Measurements from ENCODE around the gene DLG5.
A peak's percentile ranks its signal among the peaks of the same experiment; 100 is the strongest.

The DLG5 gene

DNA sequence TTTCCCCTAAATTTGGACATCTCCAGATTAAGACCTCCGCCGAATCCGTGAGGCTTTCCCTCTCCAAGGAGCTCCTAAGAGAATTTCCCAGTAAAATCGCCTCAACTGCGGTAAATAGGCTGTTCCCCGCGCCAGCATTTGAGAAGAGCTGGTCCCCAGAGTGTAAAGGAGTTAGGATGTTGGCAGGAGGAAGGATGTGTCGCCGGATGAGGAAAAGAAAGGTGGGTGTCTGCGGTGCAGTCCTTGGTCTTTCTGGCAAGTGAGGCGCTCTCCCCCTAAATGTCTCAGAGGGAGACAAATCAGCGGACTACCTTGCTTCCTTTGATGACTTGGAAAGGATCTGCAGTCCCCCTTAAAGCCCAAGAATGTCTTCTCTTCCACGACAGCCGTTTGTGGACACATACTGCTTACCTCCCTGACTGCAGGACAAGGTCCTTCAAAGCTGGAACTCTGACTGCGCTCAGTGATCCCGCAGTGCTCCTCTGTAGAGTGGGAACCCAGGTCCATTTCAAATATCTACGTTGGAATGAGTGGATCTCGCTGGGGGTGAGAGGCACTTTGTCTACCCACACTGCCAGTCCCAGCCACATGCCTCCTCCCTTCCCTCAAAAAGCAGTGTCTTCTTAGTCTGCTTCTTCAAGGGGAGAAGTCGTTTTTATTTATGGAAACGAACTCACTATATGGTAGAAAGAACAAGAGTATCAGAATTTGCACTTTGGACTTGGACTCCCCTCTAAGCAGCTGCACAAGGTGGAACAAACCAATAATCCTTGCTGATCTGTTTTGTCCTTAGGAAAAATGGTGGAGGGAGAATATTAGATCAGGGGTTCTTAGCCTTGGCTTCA lies 1.1 kb upstream of the DLG5 start:
- Histone ChIP-seq H3K36me3 (ENCODE audit: control insufficient read depth, insufficient read depth, low read length) (no peaks in the 10 kb centered on the region), H3K9me3 (ENCODE audit: control insufficient read depth, low read length) (no peaks in the 10 kb centered on the region), H3K27me3 (replicated peaks; ENCODE audit: control insufficient read depth, insufficient read depth, low read length, poor library complexity, severe bottlenecking) (peaks cover 4% of the 10 kb centered on the region), H3K27ac (ENCODE audit: insufficient read depth, low read length, poor library complexity, severe bottlenecking) (no peak overlapping the region), H3K4me1 (ENCODE audit: control insufficient read depth, insufficient read depth, low read length, poor library complexity, severe bottlenecking) (no peaks in the 10 kb centered on the region), H3K4me3 (ENCODE audit: insufficient read depth, low read depth, low read length, poor library complexity, severe bottlenecking) (no peak overlapping the region)
- DNase-seq = no peak

DNA sequence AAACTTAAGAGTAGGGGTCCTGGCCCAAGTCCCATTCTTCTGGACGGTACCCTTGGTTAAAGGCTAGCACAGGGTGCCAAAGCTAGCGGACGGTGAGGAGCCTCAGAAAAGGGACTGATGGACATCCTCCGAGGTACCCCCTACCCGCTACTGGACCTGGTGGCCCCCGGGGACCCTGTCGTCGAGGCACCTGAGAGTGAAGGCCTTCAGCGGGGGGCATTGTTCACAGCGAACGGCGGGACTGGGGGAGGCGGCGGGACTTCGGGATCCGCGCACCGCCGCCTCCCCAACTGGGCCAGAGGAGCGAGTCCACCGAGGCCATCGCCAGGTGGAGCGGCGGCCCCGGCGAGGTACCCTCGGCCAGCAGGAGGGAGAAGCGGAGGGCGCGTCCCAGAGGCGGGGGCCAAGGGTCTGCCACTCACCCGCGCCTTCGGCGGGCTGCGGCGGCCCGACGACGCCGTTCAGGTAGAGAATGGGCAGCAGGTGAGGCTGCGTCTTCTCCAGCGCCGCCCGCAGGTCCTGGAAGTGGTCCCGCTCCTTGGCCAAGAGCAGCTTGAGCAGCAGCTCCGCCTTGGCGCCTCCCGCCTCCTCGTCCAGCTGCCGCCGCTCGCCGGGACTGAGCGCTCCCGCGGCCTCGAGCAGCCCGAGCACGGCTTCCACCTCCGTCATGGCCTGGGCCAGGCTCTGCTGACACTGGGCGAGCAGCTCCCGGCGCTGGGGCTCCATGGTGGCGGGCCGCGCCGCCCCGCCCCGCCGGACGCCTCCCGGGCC lies 575 bp downstream of the DLG5 start:
- Histone ChIP-seq H3K4me1 (ENCODE audit: control insufficient read depth, insufficient read depth, low read length, poor library complexity, severe bottlenecking) (no peaks in the 10 kb centered on the region), H3K4me3 (ENCODE audit: insufficient read depth, low read depth, low read length, poor library complexity, severe bottlenecking) (peak overlapping the region; percentile 45), H3K27me3 (replicated peaks; ENCODE audit: control insufficient read depth, insufficient read depth, low read length, poor library complexity, severe bottlenecking) (peaks cover 4% of the 10 kb centered on the region), H3K36me3 (ENCODE audit: control insufficient read depth, insufficient read depth, low read length) (no peaks in the 10 kb centered on the region), H3K27ac (ENCODE audit: insufficient read depth, low read length, poor library complexity, severe bottlenecking) (no peak overlapping the region), H3K9me3 (ENCODE audit: control insufficient read depth, low read length) (no peaks in the 10 kb centered on the region)
- peak in 1 of 3 donors; percentile 1 for DNase-seq

DNA sequence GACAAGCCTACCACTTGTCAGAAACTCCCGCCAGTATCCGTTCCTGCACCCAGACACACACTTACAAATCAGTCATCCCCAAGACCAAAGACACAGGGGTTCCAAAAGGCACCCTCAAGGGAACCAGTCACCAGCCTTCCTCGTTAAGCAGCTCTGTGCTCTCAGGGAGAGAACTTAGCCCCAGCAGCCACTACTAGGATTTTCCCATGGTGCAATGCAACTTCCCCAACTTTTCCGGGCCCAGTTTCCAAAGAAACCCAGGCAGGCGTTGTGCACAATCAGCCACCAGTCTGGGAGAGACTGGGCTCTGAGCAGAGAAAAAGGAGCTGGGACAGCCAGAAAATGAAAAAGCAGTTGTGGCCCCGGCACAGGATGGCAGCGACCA lies 1.2 kb downstream of the DLG5 start:
- Histone ChIP-seq H3K9me3 (ENCODE audit: control insufficient read depth, low read length) (no peaks in the 10 kb centered on the region), H3K4me1 (ENCODE audit: control insufficient read depth, insufficient read depth, low read length, poor library complexity, severe bottlenecking) (no peaks in the 10 kb centered on the region), H3K27me3 (replicated peaks; ENCODE audit: control insufficient read depth, insufficient read depth, low read length, poor library complexity, severe bottlenecking) (peaks cover 4% of the 10 kb centered on the region), H3K27ac (ENCODE audit: insufficient read depth, low read length, poor library complexity, severe bottlenecking) (no peak overlapping the region), H3K36me3 (ENCODE audit: control insufficient read depth, insufficient read depth, low read length) (no peaks in the 10 kb centered on the region), H3K4me3 (ENCODE audit: insufficient read depth, low read depth, low read length, poor library complexity, severe bottlenecking) (peak overlapping the region; percentile 45)
- no peak for DNase-seq

DNA sequence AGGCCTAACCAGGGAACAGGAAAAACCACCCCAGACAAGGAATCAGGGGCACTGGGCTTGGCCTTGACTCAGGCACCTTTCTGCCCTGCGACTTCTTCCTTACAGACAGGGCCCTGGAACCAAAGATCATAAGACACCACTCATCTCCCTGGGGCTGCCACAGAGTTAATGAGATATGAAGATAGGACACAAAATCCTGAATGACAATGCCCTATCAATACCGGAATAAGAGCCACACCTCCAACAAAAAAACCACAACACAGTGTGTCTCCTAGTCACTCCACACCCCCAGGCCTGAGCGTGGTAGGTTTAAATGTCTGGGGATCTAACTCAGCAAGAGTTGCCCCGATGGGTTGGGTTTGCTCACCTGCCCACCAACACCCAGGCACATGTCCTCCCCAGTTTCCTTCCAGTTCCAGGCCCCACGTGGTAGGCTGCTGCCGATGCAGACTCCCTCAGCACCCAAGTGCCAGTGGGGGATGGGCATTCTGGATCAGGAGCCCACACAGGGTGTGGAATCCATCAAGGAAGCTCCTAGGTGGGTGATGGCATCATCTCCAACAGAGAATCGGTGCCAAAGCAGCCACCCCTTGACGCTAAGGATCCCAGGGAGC lies 3.9 kb downstream of the DLG5 start:
- no peak overlapping the region for H3K4me3 ChIP-seq (ENCODE audit: insufficient read depth, low read depth, low read length, poor library complexity, severe bottlenecking)
- no peaks in the 10 kb centered on the region for H3K9me3 ChIP-seq (ENCODE audit: control insufficient read depth, low read length)
- no peak for DNase-seq
- H3K36me3 ChIP-seq (ENCODE audit: control insufficient read depth, insufficient read depth, low read length) = no peaks in the 10 kb centered on the region
- peaks cover 4% of the 10 kb centered on the region for H3K27me3 ChIP-seq (replicated peaks; ENCODE audit: control insufficient read depth, insufficient read depth, low read length, poor library complexity, severe bottlenecking)
- no peak overlapping the region for H3K27ac ChIP-seq (ENCODE audit: insufficient read depth, low read length, poor library complexity, severe bottlenecking)
- no peaks in the 10 kb centered on the region for H3K4me1 ChIP-seq (ENCODE audit: control insufficient read depth, insufficient read depth, low read length, poor library complexity, severe bottlenecking)

DNA sequence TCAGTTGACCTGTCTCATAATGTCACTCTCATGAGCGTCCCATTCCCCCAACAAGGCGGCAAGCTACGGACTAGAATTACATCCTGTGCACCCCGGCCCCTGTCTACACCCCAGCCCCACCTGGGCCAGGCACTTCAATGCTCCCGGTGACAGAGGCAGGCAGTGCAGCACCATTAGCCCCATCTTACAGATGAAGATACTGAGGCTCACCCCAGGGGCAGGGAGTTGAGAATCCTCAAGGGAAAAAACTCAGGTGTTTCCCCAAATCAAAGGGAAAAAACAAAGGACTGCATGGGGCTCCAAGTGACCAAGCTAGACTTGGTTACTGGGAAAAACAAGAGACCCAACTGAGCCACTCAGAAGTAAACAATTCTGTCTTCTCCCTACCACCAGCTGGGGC lies 4.5 kb downstream of the DLG5 start:
- DNase-seq = no peak
- no peak overlapping the region for H3K4me3 ChIP-seq (ENCODE audit: insufficient read depth, low read depth, low read length, poor library complexity, severe bottlenecking)
- H3K36me3 ChIP-seq (ENCODE audit: control insufficient read depth, insufficient read depth, low read length) = no peaks in the 10 kb centered on the region
- no peaks in the 10 kb centered on the region for H3K9me3 ChIP-seq (ENCODE audit: control insufficient read depth, low read length)
- H3K27ac ChIP-seq (ENCODE audit: insufficient read depth, low read length, poor library complexity, severe bottlenecking) = no peak overlapping the region
- no peaks in the 10 kb centered on the region for H3K4me1 ChIP-seq (ENCODE audit: control insufficient read depth, insufficient read depth, low read length, poor library complexity, severe bottlenecking)
- H3K27me3 ChIP-seq (replicated peaks; ENCODE audit: control insufficient read depth, insufficient read depth, low read length, poor library complexity, severe bottlenecking) = peaks cover 4% of the 10 kb centered on the region

DNA sequence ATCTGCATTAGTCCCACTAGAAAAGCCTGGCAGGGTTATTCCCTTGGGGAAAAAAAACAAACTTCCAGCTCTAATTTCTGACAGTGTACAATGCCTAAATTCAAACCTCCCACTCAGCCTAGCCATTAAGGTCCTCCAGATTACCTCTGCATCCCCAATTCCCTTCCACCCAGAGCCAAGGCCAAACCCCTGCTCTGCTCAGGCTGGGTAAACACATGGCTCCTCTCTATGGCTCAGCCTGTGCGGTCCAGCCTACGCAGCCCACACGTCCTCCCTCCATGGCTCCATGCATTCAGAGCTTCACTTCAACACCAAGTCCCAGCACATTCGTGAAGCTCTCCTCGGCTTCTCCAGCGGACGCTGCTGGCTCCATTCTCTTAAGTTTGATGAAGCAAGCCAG lies 5.2 kb downstream of the DLG5 start:
- Histone ChIP-seq H3K4me1 (ENCODE audit: control insufficient read depth, insufficient read depth, low read length, poor library complexity, severe bottlenecking) (no peaks in the 10 kb centered on the region), H3K27ac (ENCODE audit: insufficient read depth, low read length, poor library complexity, severe bottlenecking) (no peak overlapping the region), H3K4me3 (ENCODE audit: insufficient read depth, low read depth, low read length, poor library complexity, severe bottlenecking) (no peak overlapping the region), H3K9me3 (ENCODE audit: control insufficient read depth, low read length) (no peaks in the 10 kb centered on the region), H3K36me3 (ENCODE audit: control insufficient read depth, insufficient read depth, low read length) (no peaks in the 10 kb centered on the region), H3K27me3 (replicated peaks; ENCODE audit: control insufficient read depth, insufficient read depth, low read length, poor library complexity, severe bottlenecking) (peaks cover 4% of the 10 kb centered on the region)
- DNase-seq = no peak

DNA sequence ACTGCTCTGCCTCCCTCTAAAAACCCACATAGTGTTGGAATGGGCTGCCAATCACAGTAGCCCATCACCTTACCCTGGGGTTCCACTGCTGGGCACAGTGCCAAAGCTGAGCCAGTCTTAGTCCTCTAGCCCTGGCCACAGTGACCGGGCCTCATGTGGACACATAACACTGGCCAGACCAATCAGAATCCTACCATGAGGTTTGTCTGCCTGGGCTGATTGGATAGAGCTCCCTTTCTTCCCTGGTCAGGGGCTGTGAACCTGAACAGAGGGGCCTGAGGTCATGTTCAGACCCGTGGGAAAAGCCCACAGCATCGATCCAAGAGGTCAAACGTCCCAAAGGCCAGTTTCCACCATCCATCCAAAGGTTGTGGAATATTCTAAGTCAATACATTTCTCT lies 6.1 kb downstream of the DLG5 start:
- no peaks in the 10 kb centered on the region for H3K9me3 ChIP-seq (ENCODE audit: control insufficient read depth, low read length)
- no peaks in the 10 kb centered on the region for H3K4me1 ChIP-seq (ENCODE audit: control insufficient read depth, insufficient read depth, low read length, poor library complexity, severe bottlenecking)
- no peaks in the 10 kb centered on the region for H3K27me3 ChIP-seq (replicated peaks; ENCODE audit: control insufficient read depth, insufficient read depth, low read length, poor library complexity, severe bottlenecking)
- H3K36me3 ChIP-seq (ENCODE audit: control insufficient read depth, insufficient read depth, low read length) = no peaks in the 10 kb centered on the region
- no peak for DNase-seq
- no peak overlapping the region for H3K4me3 ChIP-seq (ENCODE audit: insufficient read depth, low read depth, low read length, poor library complexity, severe bottlenecking)
- no peak overlapping the region for H3K27ac ChIP-seq (ENCODE audit: insufficient read depth, low read length, poor library complexity, severe bottlenecking)

DNA sequence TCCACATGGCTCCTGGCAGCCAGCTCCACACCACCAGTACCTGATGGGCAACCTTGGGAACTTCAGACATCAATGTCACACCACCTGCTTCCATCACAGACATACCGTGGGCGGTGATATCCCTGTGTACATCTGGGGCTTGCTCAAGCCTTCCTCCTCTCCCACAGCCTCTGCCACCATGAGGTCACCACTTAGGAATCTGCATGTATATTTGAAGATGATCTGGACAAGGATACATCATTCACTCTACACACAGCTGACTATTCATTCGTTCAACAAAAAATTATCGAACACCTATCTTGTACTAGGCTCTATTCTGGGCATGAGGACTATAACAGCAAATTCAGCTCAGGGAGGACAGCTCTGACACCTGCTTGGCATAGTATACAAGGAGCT lies 6.8 kb downstream of the DLG5 start:
- Histone ChIP-seq H3K4me1 (ENCODE audit: control insufficient read depth, insufficient read depth, low read length, poor library complexity, severe bottlenecking) (no peaks in the 10 kb centered on the region), H3K4me3 (ENCODE audit: insufficient read depth, low read depth, low read length, poor library complexity, severe bottlenecking) (no peak overlapping the region), H3K36me3 (ENCODE audit: control insufficient read depth, insufficient read depth, low read length) (no peaks in the 10 kb centered on the region), H3K9me3 (ENCODE audit: control insufficient read depth, low read length) (no peaks in the 10 kb centered on the region), H3K27me3 (replicated peaks; ENCODE audit: control insufficient read depth, insufficient read depth, low read length, poor library complexity, severe bottlenecking) (no peaks in the 10 kb centered on the region), H3K27ac (ENCODE audit: insufficient read depth, low read length, poor library complexity, severe bottlenecking) (no peak overlapping the region)
- DNase-seq = no peak

DNA sequence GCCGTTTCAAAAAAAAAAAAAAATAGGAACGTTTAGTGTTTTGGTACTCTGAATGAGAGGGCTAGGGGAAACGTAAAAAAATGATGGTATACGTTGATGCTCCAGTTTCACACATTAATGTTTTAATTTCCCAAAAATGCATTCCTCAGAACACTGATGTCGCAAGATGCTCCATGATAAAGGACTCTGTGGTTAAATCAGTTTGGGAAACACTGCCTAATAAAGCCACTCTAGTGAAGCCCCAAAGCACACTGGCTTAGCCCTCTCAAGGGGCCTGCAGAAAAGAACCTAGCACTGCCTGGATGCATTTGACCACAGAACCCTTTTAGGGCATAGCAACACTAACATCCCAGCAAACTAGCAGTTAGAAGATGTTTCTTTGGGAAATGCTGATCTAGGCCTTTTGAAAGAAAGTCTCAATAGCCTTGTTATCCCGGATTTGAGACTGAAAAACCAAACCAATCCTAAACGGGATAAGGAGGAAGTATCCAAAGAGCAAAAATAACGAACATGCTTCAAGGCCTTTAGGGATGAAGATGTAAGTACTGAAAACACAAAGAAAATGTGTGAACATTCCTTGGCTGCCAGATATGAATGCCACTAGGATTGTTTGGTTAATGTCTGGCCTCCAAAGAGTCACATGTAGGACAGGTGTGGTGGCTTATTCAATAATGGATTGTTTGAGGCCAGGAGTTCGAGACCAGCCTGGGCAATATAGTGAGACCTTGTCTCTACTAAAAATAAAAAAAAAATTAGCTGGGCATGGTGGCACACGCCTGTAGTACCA lies 11.0 kb downstream of the DLG5 start:
- H3K27me3 ChIP-seq (replicated peaks; ENCODE audit: control insufficient read depth, insufficient read depth, low read length, poor library complexity, severe bottlenecking) = no peaks in the 10 kb centered on the region
- no peak overlapping the region for H3K4me3 ChIP-seq (ENCODE audit: insufficient read depth, low read depth, low read length, poor library complexity, severe bottlenecking)
- H3K4me1 ChIP-seq (ENCODE audit: control insufficient read depth, insufficient read depth, low read length, poor library complexity, severe bottlenecking) = no peaks in the 10 kb centered on the region
- H3K27ac ChIP-seq (ENCODE audit: insufficient read depth, low read length, poor library complexity, severe bottlenecking) = no peak overlapping the region
- no peaks in the 10 kb centered on the region for H3K9me3 ChIP-seq (ENCODE audit: control insufficient read depth, low read length)
- H3K36me3 ChIP-seq (ENCODE audit: control insufficient read depth, insufficient read depth, low read length) = no peaks in the 10 kb centered on the region
- no peak for DNase-seq

All from effector memory CD4-positive, alpha-beta T cell (primary cell).